GM12878 (cell line): Measurements from ENCODE around the gene FGFRL1. TPM values are rescaled to one million over a fixed set of nuclear protein-coding genes. Genes with fewer than 3 reads are reported as not detected.
A peak's percentile ranks its signal among the peaks of the same experiment; 100 is the strongest.

Experiments
- ATAC-seq: fragments of 200-7000 bp; cut with Tn5 transposase; 3 replicates; pipeline ENCODE4 v1.9.1; 2020; ENCODE audit warnings: mild to moderate bottlenecking, moderate library complexity
- BruUV-seq: library from RNA; stranded (reverse); fragments of 400-500 nt; replicated peaks from 2 replicates; lab custom pipeline; 2021; lab: Mats Ljungman, UMichigan
- CTCF ChIA-PET: fragments of 300-600 bp; sonication (Branson Sonifier 250); formaldehyde crosslinking; extraction: SDS; loops from one replicate; lab custom pipeline; 2021; ENCODE audit warnings: inconsistent platforms; lab: Yijun Ruan, JAX
- POLR2A ChIA-PET: fragments of 350-600 bp; formaldehyde crosslinking; extraction: SDS; loops from one replicate; lab custom pipeline; 2021; ENCODE audit warnings: inconsistent platforms; lab: Charles Lee
- RAD21 ChIA-PET: fragments of 300-600 bp; sonication (Branson Sonifier 250); formaldehyde crosslinking; loops from one replicate; lab custom pipeline; 2023; ENCODE audit warnings: antibody characterized with exemption; ENCODE audit not compliant: unreplicated experiment; lab: Charles Lee
- SMC1A ChIA-PET: fragments of 300-600 bp; sonication (Branson Sonifier 250); formaldehyde crosslinking; loops from one replicate; lab custom pipeline; 2023; ENCODE audit not compliant: unreplicated experiment, uncharacterized antibody; lab: Charles Lee
- DNase-seq: peaks from one replicate; pipeline ENCODE4 v3.0.0-alpha.2; 2011; ENCODE audit warnings: low read depth, low spot score
- FAIRE-seq: peaks from 3 replicates; lab custom pipeline; 2011; peaks lifted over from hg19 to GRCh38; lab: Jason Lieb, UNC
- H2AFZ ChIP-seq: 2 replicates; pipeline ENCODE4 v1.6.0; 2011; ENCODE audit warnings: low read depth, low read length, control low read depth; ENCODE audit not compliant: control insufficient read depth
- H3K27ac ChIP-seq: 2 replicates; pipeline ENCODE4 v1.5.1; 2011; ENCODE audit warnings: control low read depth; ENCODE audit not compliant: control insufficient read depth, insufficient read depth
- H3K27me3 ChIP-seq, 2 experiments: replicated peaks in 1 of 2; 2 replicates each; pipeline versions ENCODE4 v1.6.0 to v1.6.1; 2011; ENCODE audit warnings: low read length in 1 of 2; ENCODE audit not compliant: control insufficient read depth in 2 of 2, insufficient read depth in 2 of 2
- H3K36me3 ChIP-seq, 2 experiments: 2 replicates each; pipeline ENCODE4 v1.5.1; 2011; ENCODE audit warnings: low read length in 1 of 2; ENCODE audit not compliant: control insufficient read depth in 2 of 2, insufficient read depth in 2 of 2
- H3K4me1 ChIP-seq: 2 replicates; pipeline ENCODE4 v1.6.1; 2011; ENCODE audit warnings: mild to moderate bottlenecking, low read length, moderate library complexity, mixed read lengths; ENCODE audit not compliant: control insufficient read depth, insufficient read depth
- H3K4me2 ChIP-seq: 2 replicates; pipeline ENCODE4 v1.6.0; 2011; ENCODE audit warnings: control low read depth; ENCODE audit not compliant: control insufficient read depth, insufficient read depth
- H3K4me3 ChIP-seq: fragments of 200-600 bp; sonication (generic); 2 replicates; pipeline ENCODE4 v1.5.1; 2016
- H3K79me2 ChIP-seq: 2 replicates; pipeline ENCODE4 v1.6.0; 2011; ENCODE audit warnings: low read length; ENCODE audit not compliant: control insufficient read depth, insufficient read depth
- H3K9ac ChIP-seq: 2 replicates; pipeline ENCODE4 v1.8.0; 2011; ENCODE audit warnings: low read length, control low read depth, mixed read lengths; ENCODE audit not compliant: control insufficient read depth, insufficient read depth
- H3K9me3 ChIP-seq: replicated peaks from 3 replicates; pipeline ENCODE4 v1.5.1; 2011; ENCODE audit warnings: mild to moderate bottlenecking, low read length; ENCODE audit not compliant: control insufficient read depth, insufficient read depth
- H4K20me1 ChIP-seq: 2 replicates; pipeline ENCODE4 v1.6.0; 2011; ENCODE audit not compliant: control insufficient read depth, insufficient read depth
- CHD1 ChIP-seq: IDR thresholded peaks from 2 replicates; pipeline ENCODE4 v1.6.1; 2012; ENCODE audit warnings: low read depth, low read length, improper control_type of control experiment
- CHD4 ChIP-seq: fragments of 200-600 bp; sonication (generic); IDR thresholded peaks from 2 replicates; pipeline ENCODE4 v1.6.1; 2016; ENCODE audit warnings: mild to moderate bottlenecking
- ZNF622 ChIP-seq: fragments of 450-650 bp; IDR thresholded peaks from 2 replicates; pipeline ENCODE4 v1.6.1; 2017; ENCODE audit warnings: mild to moderate bottlenecking, inconsistent platforms
- WGBS: methylation state at CpG from one replicate; pipeline ENCODE4 v1.1.6; 2016; ENCODE audit warnings: low lambda C conversion rate; ENCODE audit not compliant: insufficient replicate concordance, insufficient coverage; ENCODE audit errors: missing lambda C conversion rate; 5-methylcytosine and 5-hydroxymethylcytosine counted together
- in situ Hi-C: fragments of 300-500 bp; cut with MboI; formaldehyde crosslinking; loops from 9 replicates; pipeline ENCODE4 v1.14.3; 2018; ENCODE audit warnings: mixed read lengths
- intact Hi-C: fragments of 100-400 bp; cut with micrococcal nuclease; formaldehyde crosslinking; loops from one replicate; pipeline ENCODE4 v1.14.2; 2022; ENCODE audit not compliant: unreplicated experiment
- polyA plus RNA-seq, 11 experiments: library from polyadenylated mRNA; depleted of rRNA in 4 of 11; unstranded in 6 of 11; stranded (reverse) in 5 of 11; fragments of >200 nt; fragmentation: Nextera tagmentation in 4 of 11; fragmentation: Illumina TruSeq in 1 of 11; extraction: Ambion mirVana in 4 of 11; extraction: Trizol in 1 of 11; gene quantifications; 1 replicate in 1 of 11; 2 replicates in 10 of 11; pipeline versions ENCODE4 v1.2.1 to v1.2.3, GENCODE V29; 2011 to 2016; ENCODE audit warnings: inconsistent platforms in 2 of 11, missing spikeins in 2 of 11, low read depth in 1 of 11
- total RNA-seq, 4 experiments: library from RNA; depleted of rRNA in 3 of 4; stranded (reverse); fragments of >200 nt in 3 of 4; fragmentation: Illumina TruSeq in 1 of 4; extraction: Trizol in 1 of 4; gene quantifications; 2 replicates each; pipeline versions ENCODE4 v1.2.1 to v1.2.3, GENCODE V29; 2013 to 2021
- TF ChIP-seq, protein P1 (sequence below): IDR thresholded peaks from 2 replicates; pipeline ENCODE4 v1.6.1; 2011; ENCODE audit warnings: borderline replicate concordance, low read depth, mild to moderate bottlenecking, moderate library complexity, low read length; ENCODE audit not compliant: insufficient read depth, poor library complexity, severe bottlenecking
- TF ChIP-seq, protein P2 (sequence below): fragments of 450-650 bp; IDR thresholded peaks from 2 replicates; pipeline ENCODE4 v1.6.1; 2017; ENCODE audit warnings: antibody characterized with exemption, mild to moderate bottlenecking, moderate library complexity

Gene FGFRL1
- total and polyA plus RNA-seq, 10 of the 15 experiments (the other 5 are each of a cell fraction or from before 2014, with no cell fraction given): 0.02 to 1.5 (median 0.29) TPM; not detected in 2

DNA sequence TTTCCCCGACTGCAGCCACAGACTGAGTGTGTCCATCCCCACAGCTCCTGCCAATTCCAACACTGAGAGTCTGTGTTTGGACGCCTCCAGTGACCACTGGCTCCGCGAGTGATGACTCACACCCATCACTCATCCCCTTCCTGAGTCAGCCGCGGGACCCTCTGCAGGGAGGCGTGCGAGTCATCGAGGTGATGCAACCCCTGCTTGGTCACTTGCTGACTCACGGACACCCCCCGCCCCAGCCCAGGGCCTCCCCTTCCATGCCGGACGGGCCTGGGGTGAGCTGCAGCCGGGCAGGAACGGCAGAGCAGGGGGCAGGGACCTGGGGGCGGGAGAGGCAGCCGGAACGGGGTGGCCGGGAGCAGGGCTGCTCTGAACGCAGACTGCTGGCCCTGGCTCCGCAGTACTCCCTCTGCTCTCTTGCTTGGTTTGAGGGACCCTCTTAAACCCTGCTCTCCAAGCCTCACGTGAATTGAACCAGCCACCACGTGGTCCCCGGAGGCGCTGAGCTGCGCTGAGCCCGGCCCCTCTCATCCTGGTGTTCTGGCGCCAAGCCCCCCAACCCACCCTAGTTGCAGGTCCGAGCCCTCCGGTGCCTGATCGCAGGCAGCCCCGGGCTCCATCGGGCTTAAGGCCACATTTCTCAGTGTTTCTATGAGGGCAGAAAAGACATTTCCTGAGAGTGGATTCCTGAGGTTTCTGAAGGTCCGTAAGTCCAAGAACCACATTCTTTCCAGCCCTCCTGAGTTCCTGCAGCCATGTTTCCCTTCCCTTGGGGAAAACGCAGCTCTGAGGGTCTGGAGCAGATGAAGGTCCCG lies 32.4 kb downstream of the FGFRL1 start:
- FAIRE-seq: no peak
- CTCF ChIA-PET: no interaction called here
- POLR2A ChIA-PET: no interaction called here
- Histone ChIP-seq H3K9me3 (peaks cover 1% of the 10 kb centered on the region; the same call in 1 of the 3 replicates), H3K27me3 (no peaks in the 10 kb centered on the region), H3K4me3 (no peak overlapping the region), H3K9ac (no peak overlapping the region), H3K36me3 (no peaks in the 10 kb centered on the region), H3K4me1 (no peaks in the 10 kb centered on the region), H3K79me2 (no peaks in the 10 kb centered on the region), H3K4me2 (no peak overlapping the region), H3K27ac (no peak overlapping the region), H2AFZ (no peak overlapping the region), H4K20me1 (no peaks in the 10 kb centered on the region)
- RAD21 ChIA-PET: no interaction called here
- whole genome bisulfite sequencing: 26% methylated on average over 26 of the region's 36 CpGs
- TF ChIP-seq CHD4 (no peak), CHD1 (no peak), ZNF622 (no peak)
- TF ChIP-seq, protein P1, sequence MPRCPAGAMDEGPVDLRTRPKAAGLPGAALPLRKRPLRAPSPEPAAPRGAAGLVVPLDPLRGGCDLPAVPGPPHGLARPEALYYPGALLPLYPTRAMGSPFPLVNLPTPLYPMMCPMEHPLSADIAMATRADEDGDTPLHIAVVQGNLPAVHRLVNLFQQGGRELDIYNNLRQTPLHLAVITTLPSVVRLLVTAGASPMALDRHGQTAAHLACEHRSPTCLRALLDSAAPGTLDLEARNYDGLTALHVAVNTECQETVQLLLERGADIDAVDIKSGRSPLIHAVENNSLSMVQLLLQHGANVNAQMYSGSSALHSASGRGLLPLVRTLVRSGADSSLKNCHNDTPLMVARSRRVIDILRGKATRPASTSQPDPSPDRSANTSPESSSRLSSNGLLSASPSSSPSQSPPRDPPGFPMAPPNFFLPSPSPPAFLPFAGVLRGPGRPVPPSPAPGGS: peak; percentile 79
- TF ChIP-seq, protein P2, sequence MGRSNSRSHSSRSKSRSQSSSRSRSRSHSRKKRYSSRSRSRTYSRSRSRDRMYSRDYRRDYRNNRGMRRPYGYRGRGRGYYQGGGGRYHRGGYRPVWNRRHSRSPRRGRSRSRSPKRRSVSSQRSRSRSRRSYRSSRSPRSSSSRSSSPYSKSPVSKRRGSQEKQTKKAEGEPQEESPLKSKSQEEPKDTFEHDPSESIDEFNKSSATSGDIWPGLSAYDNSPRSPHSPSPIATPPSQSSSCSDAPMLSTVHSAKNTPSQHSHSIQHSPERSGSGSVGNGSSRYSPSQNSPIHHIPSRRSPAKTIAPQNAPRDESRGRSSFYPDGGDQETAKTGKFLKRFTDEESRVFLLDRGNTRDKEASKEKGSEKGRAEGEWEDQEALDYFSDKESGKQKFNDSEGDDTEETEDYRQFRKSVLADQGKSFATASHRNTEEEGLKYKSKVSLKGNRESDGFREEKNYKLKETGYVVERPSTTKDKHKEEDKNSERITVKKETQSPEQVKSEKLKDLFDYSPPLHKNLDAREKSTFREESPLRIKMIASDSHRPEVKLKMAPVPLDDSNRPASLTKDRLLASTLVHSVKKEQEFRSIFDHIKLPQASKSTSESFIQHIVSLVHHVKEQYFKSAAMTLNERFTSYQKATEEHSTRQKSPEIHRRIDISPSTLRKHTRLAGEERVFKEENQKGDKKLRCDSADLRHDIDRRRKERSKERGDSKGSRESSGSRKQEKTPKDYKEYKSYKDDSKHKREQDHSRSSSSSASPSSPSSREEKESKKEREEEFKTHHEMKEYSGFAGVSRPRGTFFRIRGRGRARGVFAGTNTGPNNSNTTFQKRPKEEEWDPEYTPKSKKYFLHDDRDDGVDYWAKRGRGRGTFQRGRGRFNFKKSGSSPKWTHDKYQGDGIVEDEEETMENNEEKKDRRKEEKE: no peak
- in situ Hi-C loops (no loop called here), intact Hi-C loops (no loop called here)
- ATAC-seq: no peak
- DNase-seq: no peak
- SMC1A ChIA-PET: no interaction called here
- no TSS peak for BruUV-seq
